WI38 (cell line): ENCODE results near the gene KLHL18.

Source experiments
- H3K4me3 ChIP-seq: 2 replicates; pipeline ENCODE4 v1.5.1; 2011; ENCODE audit warnings: low read depth, mild to moderate bottlenecking, control low read depth, low read length
- CTCF ChIP-seq: IDR thresholded peaks from 2 replicates; pipeline ENCODE4 v1.5.1; 2012; ENCODE audit warnings: low read depth, mild to moderate bottlenecking, control low read depth, low read length

The KLHL18 gene

GRCh38 chr3:47385796-47386195 lies 103.1 kb downstream of the KLHL18 start:
- no peak overlapping the region for H3K4me3 ChIP-seq
- TF ChIP-seq CTCF, result no peak

- H3K4me3 ChIP-seq, result no peak overlapping the region
- TF ChIP-seq CTCF, result no peak
Observed at GRCh38 chr3:47392933-47393332, 110.2 kb downstream of the KLHL18 start.

- TF ChIP-seq CTCF, result no peak
Observed at GRCh38 chr3:47394140-47394870, 111.6 kb downstream of the KLHL18 start.

GRCh38 chr3:47394881-47395280 lies 112.1 kb downstream of the KLHL18 start:
- H3K4me3 ChIP-seq, result no peak overlapping the region
- no peak for TF ChIP-seq CTCF

More at GRCh38 chr3:47394140-47394870, 111.6 kb downstream of the KLHL18 start:
- H3K4me3 ChIP-seq, result 0 out of 2 replicates have a peak overlapping the region, but pooled peaks have one; percentile 14
